Right lung (tissue), 10 donors: ENCODE data around the gene ARL11. TPM values are rescaled to one million over a fixed set of nuclear protein-coding genes. Genes with fewer than 3 reads are reported as not detected.
"Not testable (repeated sequence)": the region's sequence is repeated elsewhere in the genome, so short reads cannot be mapped to it uniquely, and the experiment has no call there.

ENCODE experiments used
- DNase-seq, 2 donors: peaks; one replicate each; pipeline ENCODE4 v3.0.0-alpha.2; 2013
- long read RNA-seq, 8 donors: transcript quantifications; one replicate each; lab custom pipeline, GENCODE V29; 2026
- polyA plus RNA-seq, 5 donors: library from polyadenylated mRNA; unstranded; fragments of 120-200 nt; gene quantifications; one replicate each; pipeline versions ENCODE4 v1.2.1 to v1.2.3, GENCODE V29; 2013; ENCODE audit warnings: inconsistent platforms in 1 of 5, low replicate concordance in 1 of 5; ENCODE audit not compliant: insufficient read length in 5 of 5, insufficient read depth in 1 of 5

Gene ARL11
- polyA plus RNA-seq, result under 1 TPM; 0.50 to 0.86 (median 0.58) TPM
- long read RNA-seq, donor 1, partial matches to known transcripts, result 0 of 1 reads
- long read RNA-seq, donor 1, other reads (novel, unspliced or antisense), result 0 of 1 reads
- long read RNA-seq, donor 2, result 0 reads
- long read RNA-seq, donor 3, result 0 reads
- long read RNA-seq, donor 4, partial matches to known transcripts, result 0 of 1 reads
- long read RNA-seq, donor 4, other reads (novel, unspliced or antisense), result 0 of 1 reads
- long read RNA-seq, donor 5, result 0 reads
- long read RNA-seq, donor 6, partial matches to known transcripts, result 0 of 1 reads
- long read RNA-seq, donor 6, other reads (novel, unspliced or antisense), result 0 of 1 reads
- long read RNA-seq, donor 7, partial matches to known transcripts, result 8 of 303 reads
- long read RNA-seq, donor 7, other reads (novel, unspliced or antisense), result 293 of 303 reads
- long read RNA-seq, donor 8, result 0 reads

DNA sequence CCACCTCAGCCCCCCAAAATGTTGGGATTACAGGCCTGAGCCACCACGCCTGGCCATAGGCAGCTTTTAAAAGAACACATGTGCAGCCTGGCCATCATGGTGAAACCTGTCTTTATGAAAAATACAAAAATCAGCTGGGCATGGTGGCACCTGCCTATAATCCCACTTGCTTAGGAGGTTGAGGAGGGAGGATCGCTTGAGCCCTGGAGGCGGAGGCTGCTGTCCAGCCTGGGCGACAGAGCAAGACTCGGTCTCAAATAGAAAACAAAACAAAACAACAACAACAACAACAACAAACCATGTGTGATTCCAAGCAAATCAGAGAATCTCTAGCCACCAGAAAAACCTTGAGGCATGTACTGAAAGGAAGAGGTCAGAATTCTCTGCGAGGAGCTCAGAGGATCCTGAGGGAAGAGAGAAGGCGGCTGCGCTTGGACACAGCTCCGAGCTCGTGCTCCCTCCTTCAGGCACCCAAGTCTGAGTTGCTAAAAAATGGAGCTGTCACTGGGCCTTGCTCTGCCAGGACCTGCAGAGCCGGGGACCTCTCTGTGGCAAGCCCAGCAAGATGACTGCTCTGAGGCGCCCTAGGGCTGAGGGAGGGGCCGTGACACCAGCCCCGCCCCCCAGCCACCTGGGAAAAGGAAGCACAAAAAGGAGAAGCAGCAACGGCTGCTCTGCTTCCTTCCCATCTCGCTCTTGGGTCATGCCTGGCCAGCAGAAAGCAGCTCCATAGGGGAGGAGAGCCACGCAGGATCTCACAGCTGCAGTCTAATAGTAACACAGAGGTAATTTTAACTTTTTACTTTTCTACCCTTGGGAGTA lies at the start of gene ARL11:
Gene ARL11 (plus strand): TSS at position 677 of the 822 bp plus-strand sequence. CDS start 1,941 bp downstream, outside the sequence.
- DNase-seq, result no peak

GRCh38 chr13:49579501-49579900 lies 48.8 kb upstream of the ARL11 start:
- DNase-seq, result no peak

GRCh38 chr13:49580980-49581680 lies 47.2 kb upstream of the ARL11 start:
- no peak for DNase-seq

DNA sequence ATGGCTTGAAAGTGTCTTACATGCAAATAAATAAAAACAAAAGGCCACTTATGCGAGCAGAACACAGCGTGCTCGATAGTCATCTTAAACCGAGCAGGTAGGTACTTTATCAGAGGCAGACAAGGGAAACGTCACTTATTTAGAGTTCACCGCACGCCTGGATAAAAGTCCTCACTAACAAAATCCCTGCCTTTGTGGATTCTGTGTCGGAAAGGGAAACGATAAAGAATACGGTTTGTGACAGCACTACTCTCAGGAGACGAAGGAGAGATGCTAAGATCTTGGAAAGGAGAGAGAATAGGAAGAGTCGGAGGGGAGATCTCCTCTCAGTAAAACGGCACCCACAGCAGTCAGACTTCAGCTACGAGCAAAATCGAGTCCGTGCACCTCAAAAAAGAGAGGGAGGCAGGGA lies 43.5 kb upstream of the ARL11 start:
- no peak for DNase-seq

GRCh38 chr13:49585220-49586157 lies 42.8 kb upstream of the ARL11 start, which contains the start of gene RCBTB1:
RCBTB1 (minus strand) TSS chr13:49585558; CDS start chr13:49567279, 18,279 bp downstream.
- DNase-seq, result peak; percentile 48 to 73

DNA sequence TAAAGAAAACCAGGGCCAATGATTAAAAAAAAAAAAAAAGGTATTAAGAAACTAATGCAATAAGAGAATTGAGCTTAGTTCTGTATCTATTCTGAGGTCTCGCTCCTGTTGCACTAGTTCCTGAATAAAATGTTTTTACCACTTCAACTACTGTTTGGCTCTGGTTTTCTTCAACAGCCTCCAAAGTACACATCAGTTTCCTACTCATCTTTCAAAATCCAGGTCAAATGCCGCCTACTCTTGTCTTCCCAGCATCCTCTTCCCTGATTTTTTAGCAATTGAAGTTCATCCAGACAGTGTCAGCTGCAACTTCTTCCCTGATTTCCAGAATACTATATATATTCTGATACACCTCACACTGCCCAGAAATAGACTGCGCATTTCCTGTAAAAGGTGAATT lies 41.6 kb upstream of the ARL11 start:
- DNase-seq, result no peak

GRCh38 chr13:49587311-49587847 lies 40.9 kb upstream of the ARL11 start:
- DNase-seq, result no peak

- not testable (repeated sequence) for DNase-seq
These were observed 37.6 kb upstream of the ARL11 start for GRCh38 chr13:49590714-49591113.

GRCh38 chr13:49593876-49594275 lies 34.4 kb upstream of the ARL11 start:
- DNase-seq, result not testable (repeated sequence)

DNA sequence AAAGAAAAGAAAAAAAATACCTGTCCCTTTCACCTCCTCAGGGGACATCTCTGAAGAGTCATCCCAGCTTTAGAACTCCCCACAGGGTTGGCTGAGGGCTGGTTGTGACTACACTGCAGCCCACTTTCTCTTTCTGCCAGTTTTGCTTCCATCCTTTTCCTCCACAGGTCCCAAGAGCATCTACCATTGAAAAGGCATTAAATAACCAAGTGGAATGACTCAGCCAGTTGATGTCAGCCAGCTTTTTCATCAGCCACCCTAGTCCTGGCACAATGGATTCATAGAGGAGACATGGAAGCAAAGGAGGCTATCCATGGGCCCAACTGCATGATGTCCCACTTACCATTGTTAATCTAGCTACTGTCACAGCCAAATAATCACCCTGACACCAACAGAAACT lies 33.7 kb upstream of the ARL11 start:
- no peak for DNase-seq

DNA sequence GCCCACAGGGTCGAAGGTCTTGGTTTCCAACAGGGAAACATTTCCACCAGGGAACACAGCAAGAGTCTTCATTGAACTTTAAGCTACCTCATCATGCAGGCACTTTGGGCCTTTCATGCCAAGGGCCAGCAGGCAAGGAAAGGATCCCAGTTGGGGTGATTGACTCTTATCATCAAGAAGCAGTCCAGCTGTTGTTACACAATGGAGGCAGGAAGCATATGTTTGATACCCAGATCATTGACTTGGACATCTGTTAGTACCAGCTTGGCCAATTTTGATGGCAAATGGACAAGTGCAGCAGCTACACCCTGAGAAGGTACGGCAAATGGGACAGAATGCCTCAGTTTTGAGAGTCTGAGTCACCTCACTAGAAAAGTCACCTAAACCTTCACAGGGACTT lies 32.1 kb upstream of the ARL11 start:
- no peak for DNase-seq

DNA sequence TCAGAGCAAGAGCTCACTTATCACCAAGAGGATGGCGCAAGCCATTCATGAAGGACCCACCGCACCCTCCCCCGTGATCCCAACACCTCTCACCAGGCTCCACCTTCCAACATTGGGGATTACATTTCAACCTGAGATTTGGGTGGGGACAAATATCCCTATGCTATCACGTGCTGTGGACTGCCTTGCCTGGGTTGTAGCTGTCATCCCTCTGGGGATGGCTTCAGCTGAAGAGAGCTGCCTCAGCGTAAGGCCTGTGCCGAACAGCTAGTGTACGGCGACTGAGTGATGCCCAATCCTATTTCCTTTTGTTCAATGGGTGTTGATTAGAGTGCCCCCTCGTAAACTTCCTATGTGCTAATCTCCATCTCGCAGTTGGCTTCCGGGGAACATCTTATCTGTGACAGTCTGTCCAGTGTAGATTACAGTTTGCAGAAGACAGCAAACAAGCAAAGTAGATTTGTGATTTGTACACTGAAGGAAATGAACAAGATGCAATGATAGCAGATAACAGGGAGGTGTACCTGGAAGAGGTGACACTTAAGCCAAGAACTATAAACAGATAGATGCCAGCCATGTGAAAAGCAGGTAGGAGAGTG lies 31.2 kb upstream of the ARL11 start:
- DNase-seq, result no peak

GRCh38 chr13:49602005-49602404 lies 26.3 kb upstream of the ARL11 start:
- DNase-seq, result no peak

DNA sequence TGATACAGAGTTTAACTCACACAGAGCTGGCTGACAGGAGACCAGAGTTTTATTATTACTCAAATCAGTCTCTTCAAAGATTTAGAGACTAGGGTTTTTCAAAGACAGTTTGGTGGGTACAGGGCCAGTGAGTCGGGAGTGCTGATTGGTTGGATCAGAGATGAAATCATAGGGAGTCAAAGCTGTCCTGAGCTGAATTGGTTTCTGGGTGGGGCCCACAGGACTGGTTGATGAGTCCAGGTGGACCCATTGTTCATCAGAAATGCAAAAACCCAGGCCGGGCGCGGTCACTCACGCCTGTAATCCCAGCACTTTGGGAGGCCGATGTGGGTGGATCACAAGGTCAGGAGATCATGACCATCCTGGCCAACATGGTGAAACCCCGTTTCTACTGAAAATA lies 25.7 kb upstream of the ARL11 start:
- DNase-seq, result not testable (repeated sequence)

- DNase-seq, result no peak
These were observed 23.7 kb upstream of the ARL11 start for GRCh38 chr13:49604570-49604969.

GRCh38 chr13:49606747-49607648 lies 21.3 kb upstream of the ARL11 start:
- DNase-seq, result peak; percentile 77 to 80

DNA sequence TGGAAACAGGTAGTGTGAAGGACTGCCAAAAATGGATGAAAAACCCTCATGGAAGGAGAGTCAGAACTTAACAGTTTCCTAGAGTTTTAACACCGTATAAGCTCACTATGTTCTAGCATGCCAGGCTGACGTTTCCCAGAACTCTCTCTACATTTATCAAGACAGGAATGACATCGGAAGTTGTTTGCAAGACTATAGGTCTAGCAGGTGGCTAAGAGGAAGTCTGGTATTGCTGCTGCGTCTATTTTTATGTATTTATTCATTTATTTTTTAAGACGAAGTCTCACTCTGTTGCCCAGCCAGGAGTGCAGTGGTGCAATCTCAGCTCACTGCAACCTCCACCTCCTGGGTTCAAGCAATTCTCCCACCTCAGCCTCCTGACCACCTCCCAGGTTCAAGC lies 20.5 kb upstream of the ARL11 start:
- DNase-seq, result no peak

DNA sequence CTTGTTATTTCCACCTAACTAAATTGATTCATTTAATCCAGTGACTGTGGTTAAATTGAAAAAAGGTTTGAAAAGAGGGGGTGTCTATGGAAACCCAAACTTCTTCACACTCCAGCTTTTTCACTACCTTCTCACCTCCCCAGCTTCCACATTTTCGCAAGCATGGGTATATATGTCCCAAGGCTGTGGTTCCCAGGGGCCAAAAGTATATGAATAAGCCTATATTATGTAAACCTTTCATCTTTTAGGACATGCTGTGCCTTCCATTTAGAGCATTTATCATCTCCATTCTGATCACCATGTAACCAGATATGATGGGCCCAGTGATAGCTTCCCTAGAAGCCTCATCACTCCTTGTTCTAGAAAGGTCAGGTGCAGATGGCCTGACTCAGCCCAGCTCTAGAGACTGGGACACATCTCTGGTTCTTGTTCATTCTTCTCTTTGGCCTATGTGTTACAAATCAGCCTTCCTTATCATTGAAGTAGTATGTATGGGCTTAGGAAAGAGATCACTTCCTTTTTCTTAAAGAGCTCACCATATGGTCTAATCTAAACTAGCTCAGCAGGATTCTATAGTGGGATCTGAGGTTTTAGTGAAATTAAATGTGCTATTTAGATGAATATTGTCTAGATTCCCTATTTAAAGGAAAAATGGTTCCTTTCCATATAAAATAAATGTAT lies 19.5 kb upstream of the ARL11 start:
- DNase-seq, result no peak
